GM21515 (cell line): Measurements from ENCODE around the gene NPIPA1.
"Not testable (repeated sequence)": the region's sequence is repeated elsewhere in the genome, so short reads cannot be mapped to it uniquely, and the experiment has no call there.

Experiments used
- ATAC-seq: cut with Tn5 transposase; IDR thresholded peaks from one replicate; pipeline ENCODE4 v1.9.1; 2021; ENCODE audit not compliant: unreplicated experiment

NPIPA1 gene

GRCh38 chr16:14930246-14930645 lies 7.0 kb upstream of the NPIPA1 start:
- ATAC-seq = not testable (repeated sequence)

GRCh38 chr16:14930971-14931370 lies 6.3 kb upstream of the NPIPA1 start:
- ATAC-seq = not testable (repeated sequence)

GRCh38 chr16:14932581-14933375 lies 4.5 kb upstream of the NPIPA1 start:
- ATAC-seq = not testable (repeated sequence)

GRCh38 chr16:14937994-14938393 lies 751 bp downstream of the NPIPA1 start:
- not testable (repeated sequence) for ATAC-seq

GRCh38 chr16:14942686-14943085 lies 5.4 kb downstream of the NPIPA1 start:
- not testable (repeated sequence) for ATAC-seq

GRCh38 chr16:14955546-14956231 lies 18.4 kb downstream of the NPIPA1 start:
- ATAC-seq = no peak

- no peak for ATAC-seq
These were observed 20.5 kb downstream of the NPIPA1 start for GRCh38 chr16:14957576-14958322.

- ATAC-seq = no peak
These were observed 21.0 kb downstream of the NPIPA1 start for GRCh38 chr16:14958323-14958600.

GRCh38 chr16:14958970-14959369 lies 21.7 kb downstream of the NPIPA1 start:
- no peak for ATAC-seq

GRCh38 chr16:14961405-14962186 lies 24.4 kb downstream of the NPIPA1 start:
- ATAC-seq = no peak

GRCh38 chr16:14963281-14964173 lies 26.3 kb downstream of the NPIPA1 start:
- no peak for ATAC-seq

- ATAC-seq = no peak
These were observed 28.1 kb downstream of the NPIPA1 start for GRCh38 chr16:14965328-14965727.

GRCh38 chr16:14969795-14970194 lies 32.6 kb downstream of the NPIPA1 start:
- ATAC-seq = not testable (repeated sequence)

- not testable (repeated sequence) for ATAC-seq
These were observed 34.5 kb downstream of the NPIPA1 start for GRCh38 chr16:14971621-14972228.

- ATAC-seq = not testable (repeated sequence)
These were observed 36.6 kb downstream of the NPIPA1 start for GRCh38 chr16:14973785-14974322.

- ATAC-seq = not testable (repeated sequence)
These were observed 37.0 kb downstream of the NPIPA1 start for GRCh38 chr16:14974331-14974655.

- ATAC-seq = peak; percentile 88
These were observed 37.6 kb downstream of the NPIPA1 start, which contains the start of gene PDXDC1 for GRCh38 chr16:14974656-14975417. Gene PDXDC1, plus strand, starts transcription at chr16:14975026. Its CDS starts 174 bp downstream, at chr16:14975200.

GRCh38 chr16:14975418-14976194 lies 38.4 kb downstream of the NPIPA1 start:
- peak; percentile 23 for ATAC-seq
